ENCODE results near the gene RNF2. TPM values are rescaled to one million over a fixed set of nuclear protein-coding genes. Genes with fewer than 3 reads are reported as not detected.

Gene RNF2
- total and polyA plus RNA-seq, 2 of the 13 experiments (the other 11 are each of a cell fraction or from before 2014, with no cell fraction given): 19.3 to 21.7 TPM

- TF ChIP-seq KDM5A (IDR thresholded peaks at IDR 0.05; ENCODE audit: borderline replicate concordance, low read length): peak; percentile 27; the same call in 1 of the 2 replicates
- TF ChIP-seq HES4 (CRISPR knock-in tag; IDR thresholded peaks at IDR 0.05; ENCODE audit: borderline replicate concordance): no peak
- TF ChIP-seq DBP (CRISPR knock-in tag; IDR thresholded peaks at IDR 0.05; ENCODE audit: not compliant biosample characterization): no peak
- TF ChIP-seq ZNF326 (CRISPR knock-in tag; IDR thresholded peaks at IDR 0.05; ENCODE audit: borderline replicate concordance): no peak
- TF ChIP-seq SYNCRIP (IDR thresholded peaks at IDR 0.05; ENCODE audit: insufficient read depth, low read depth, low read length): no peak
- TF ChIP-seq ZNF678 (CRISPR knock-in tag; IDR thresholded peaks at IDR 0.05): no peak
- 0 out of 2 replicates have a peak, but pooled peaks have one; percentile 49 for TF ChIP-seq FLYWCH1 (CRISPR knock-in tag; IDR thresholded peaks at IDR 0.05)
- TF ChIP-seq IRF1 (CRISPR knock-in tag; IDR thresholded peaks at IDR 0.05; ENCODE audit: low read depth): no peak
- TF ChIP-seq, protein P1, sequence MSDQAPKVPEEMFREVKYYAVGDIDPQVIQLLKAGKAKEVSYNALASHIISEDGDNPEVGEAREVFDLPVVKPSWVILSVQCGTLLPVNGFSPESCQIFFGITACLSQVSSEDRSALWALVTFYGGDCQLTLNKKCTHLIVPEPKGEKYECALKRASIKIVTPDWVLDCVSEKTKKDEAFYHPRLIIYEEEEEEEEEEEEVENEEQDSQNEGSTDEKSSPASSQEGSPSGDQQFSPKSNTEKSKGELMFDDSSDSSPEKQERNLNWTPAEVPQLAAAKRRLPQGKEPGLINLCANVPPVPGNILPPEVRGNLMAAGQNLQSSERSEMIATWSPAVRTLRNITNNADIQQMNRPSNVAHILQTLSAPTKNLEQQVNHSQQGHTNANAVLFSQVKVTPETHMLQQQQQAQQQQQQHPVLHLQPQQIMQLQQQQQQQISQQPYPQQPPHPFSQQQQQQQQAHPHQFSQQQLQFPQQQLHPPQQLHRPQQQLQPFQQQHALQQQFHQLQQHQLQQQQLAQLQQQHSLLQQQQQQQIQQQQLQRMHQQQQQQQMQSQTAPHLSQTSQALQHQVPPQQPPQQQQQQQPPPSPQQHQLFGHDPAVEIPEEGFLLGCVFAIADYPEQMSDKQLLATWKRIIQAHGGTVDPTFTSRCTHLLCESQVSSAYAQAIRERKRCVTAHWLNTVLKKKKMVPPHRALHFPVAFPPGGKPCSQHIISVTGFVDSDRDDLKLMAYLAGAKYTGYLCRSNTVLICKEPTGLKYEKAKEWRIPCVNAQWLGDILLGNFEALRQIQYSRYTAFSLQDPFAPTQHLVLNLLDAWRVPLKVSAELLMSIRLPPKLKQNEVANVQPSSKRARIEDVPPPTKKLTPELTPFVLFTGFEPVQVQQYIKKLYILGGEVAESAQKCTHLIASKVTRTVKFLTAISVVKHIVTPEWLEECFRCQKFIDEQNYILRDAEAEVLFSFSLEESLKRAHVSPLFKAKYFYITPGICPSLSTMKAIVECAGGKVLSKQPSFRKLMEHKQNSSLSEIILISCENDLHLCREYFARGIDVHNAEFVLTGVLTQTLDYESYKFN (CRISPR knock-in tag; conservative IDR thresholded peaks at IDR 0.05): 0 out of 2 replicates have a peak, but pooled peaks have one; percentile 1
- no peak for TF ChIP-seq ZNF367 (CRISPR knock-in tag; IDR thresholded peaks at IDR 0.05; ENCODE audit: borderline replicate concordance)
- no peak for TF ChIP-seq TEAD2 (CRISPR knock-in tag; IDR thresholded peaks at IDR 0.05)
- TF ChIP-seq TSC22D2 (CRISPR knock-in tag; IDR thresholded peaks at IDR 0.05; ENCODE audit: borderline replicate concordance): no peak
- no peak for TF ChIP-seq ZNF414 (CRISPR knock-in tag; IDR thresholded peaks at IDR 0.05)
- TF ChIP-seq PHF5A (CRISPR knock-in tag; IDR thresholded peaks at IDR 0.05; ENCODE audit: low read depth, unreplicated experiment): no peak
- TF ChIP-seq ZNF430 (CRISPR knock-in tag; IDR thresholded peaks at IDR 0.05): 0 out of 2 replicates have a peak, but pooled peaks have one; percentile 8
- TF ChIP-seq, protein P2, sequence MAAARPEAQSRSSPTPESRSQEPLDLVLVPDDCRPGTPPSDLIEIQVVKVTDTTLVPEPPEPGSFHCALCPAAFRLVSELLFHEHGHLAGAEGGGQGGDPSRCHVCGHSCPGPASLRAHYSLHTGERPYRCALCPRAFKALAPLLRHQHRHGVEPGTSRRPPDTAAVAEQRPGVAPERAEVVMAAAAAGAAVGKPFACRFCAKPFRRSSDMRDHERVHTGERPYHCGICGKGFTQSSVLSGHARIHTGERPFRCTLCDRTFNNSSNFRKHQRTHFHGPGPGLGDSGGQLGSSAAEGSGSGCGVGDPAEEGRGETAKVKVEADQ (CRISPR knock-in tag; IDR thresholded peaks at IDR 0.05; ENCODE audit: borderline replicate concordance): no peak
- no peak for TF ChIP-seq ZNF484 (CRISPR knock-in tag; IDR thresholded peaks at IDR 0.05; ENCODE audit: borderline replicate concordance, low read depth)
- TF ChIP-seq DR1 (CRISPR knock-in tag; IDR thresholded peaks at IDR 0.05): no peak
- TF ChIP-seq MIER2 (CRISPR knock-in tag; IDR thresholded peaks at IDR 0.05): no peak
Observed at GRCh38 chr1:185045814-185046492, 595 bp downstream of the RNF2 start (continued).

Measured in HepG2 (cell line).